ENCODE results near the gene TLX2. TPM values are rescaled to one million over a fixed set of nuclear protein-coding genes. Genes with fewer than 3 reads are reported as not detected.

TLX2 gene
- total RNA-seq, 1 donor from 2014 or later = not detected

Other genes with a start within 250 kb of the TLX2 start
- gene SLC4A5, start 171.0 kb upstream of the TLX2 start, total RNA-seq = 0.10 and 0.18 TPM in 2 replicates
- 152 and 167 TPM in 2 replicates for gene DCTN1, start 134.1 kb upstream of the TLX2 start, total RNA-seq
- gene C2orf81, start 92.8 kb upstream of the TLX2 start, total RNA-seq = 0.34 and 0.82 TPM in 2 replicates
- 29.1 and 35.6 TPM in 2 replicates for gene WDR54, start 92.7 kb upstream of the TLX2 start, total RNA-seq
- 11.2 and 14.5 TPM in 2 replicates for gene RTKN, start 72.5 kb upstream of the TLX2 start, total RNA-seq
- 17.2 and 21.7 TPM in 2 replicates for gene INO80B, start 59.4 kb upstream of the TLX2 start, total RNA-seq
- gene WBP1, start 56.0 kb upstream of the TLX2 start, total RNA-seq = 41.0 and 50.8 TPM in 2 replicates
- 94.6 and 120 TPM in 2 replicates for gene MOGS, start 49.1 kb upstream of the TLX2 start, total RNA-seq
- gene MRPL53, start 41.8 kb upstream of the TLX2 start, total RNA-seq = 12.7 and 17.0 TPM in 2 replicates
- gene CCDC142, start 31.5 kb upstream of the TLX2 start, total RNA-seq = 12.5 and 19.3 TPM in 2 replicates
- 14.1 and 37.5 TPM in 2 replicates for gene TTC31, start 31.4 kb upstream of the TLX2 start, total RNA-seq
- 3.9 and 4.3 TPM in 2 replicates for gene LBX2, start 14.8 kb upstream of the TLX2 start, total RNA-seq
- gene PCGF1, start 6.8 kb upstream of the TLX2 start, total RNA-seq = 10.9 and 14.4 TPM in 2 replicates
- not detected in 2 replicates for gene DQX1, start 11.8 kb downstream of the TLX2 start, total RNA-seq
- gene AUP1, start 15.3 kb downstream of the TLX2 start, total RNA-seq = 102 and 136 TPM in 2 replicates
- 30.6 TPM in 2 replicates for gene HTRA2, start 15.5 kb downstream of the TLX2 start, total RNA-seq
- 1.1 and 2.7 TPM in 2 replicates for gene LOXL3, start 39.5 kb downstream of the TLX2 start, total RNA-seq
- gene DOK1, start 40.3 kb downstream of the TLX2 start, total RNA-seq = 12.9 and 17.2 TPM in 2 replicates
- gene M1AP, start 133.9 kb downstream of the TLX2 start, total RNA-seq = not detected in 2 replicates
- gene SEMA4F, start 139.8 kb downstream of the TLX2 start, total RNA-seq = 8.1 and 11.3 TPM in 2 replicates

Measured in glomerular endothelial cell (primary cell).